NT2/D1 (cell line): Measurements from ENCODE around the gene NTM.

Source experiments
- SUZ12 ChIP-seq: IDR thresholded peaks from 2 replicates; pipeline ENCODE4 v1.6.1; 2011; ENCODE audit not compliant: insufficient read length, insufficient read depth; ENCODE audit errors: extremely low read depth
- YY1 ChIP-seq: IDR thresholded peaks from 2 replicates; pipeline ENCODE4 v1.6.1; 2011; ENCODE audit not compliant: insufficient read length, insufficient read depth
- ZNF274 ChIP-seq: IDR thresholded peaks from 2 replicates; pipeline ENCODE4 v1.6.1; 2011; ENCODE audit warnings: mild to moderate bottlenecking, low read depth, low read length

DNA sequence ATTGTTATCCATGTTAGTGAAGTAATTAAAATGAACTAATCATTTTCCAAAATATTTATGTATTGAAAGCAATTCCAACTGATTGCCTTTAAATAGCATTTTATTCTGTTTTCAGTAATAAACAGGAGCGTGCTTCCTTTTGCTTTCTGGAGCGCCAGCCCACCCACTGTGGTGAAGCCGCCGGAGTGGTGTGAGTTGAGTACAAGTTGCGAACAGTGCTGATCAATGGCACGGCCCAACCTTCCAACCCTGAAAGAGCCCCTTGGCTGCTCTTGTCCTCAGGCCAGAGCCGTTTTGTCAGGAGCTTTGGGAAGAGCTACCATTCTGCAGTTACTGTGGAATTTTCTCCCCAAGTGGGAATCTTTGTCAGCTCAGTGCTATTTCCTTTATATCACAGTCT lies 42.8 kb downstream of the NTM start:
- TF ChIP-seq SUZ12 (no peak), YY1 (no peak), ZNF274 (no peak)
